Renal cortex interstitium (tissue), 11 donors: Measurements from ENCODE around the gene ROR2. TPM values are rescaled to one million over a fixed set of nuclear protein-coding genes. Genes with fewer than 3 reads are reported as not detected.
"Not testable (repeated sequence)": the region's sequence is repeated elsewhere in the genome, so short reads cannot be mapped to it uniquely, and the experiment has no call there.

ENCODE experiments used
- DNase-seq, 11 donors: peaks; one replicate each; pipeline ENCODE4 v3.0.0-alpha.2; 2013; ENCODE audit warnings: low read depth in 9 of 11, low spot score in 4 of 11; ENCODE audit errors: extremely low read depth in 1 of 11
- polyA plus RNA-seq, 3 donors: library from polyadenylated mRNA; unstranded; fragments of 120-200 nt; gene quantifications; one replicate each; pipeline ENCODE4 v1.2.1, GENCODE V29; 2013; ENCODE audit not compliant: insufficient read length in 3 of 3

ROR2 gene
- polyA plus RNA-seq, 3 donors, result 17.4 to 20.5 (median 20.0) TPM

GRCh38 chr9:91798273-91799112, 151.5 kb downstream of the ROR2 start:
- DNase-seq, result not testable (repeated sequence)

DNA sequence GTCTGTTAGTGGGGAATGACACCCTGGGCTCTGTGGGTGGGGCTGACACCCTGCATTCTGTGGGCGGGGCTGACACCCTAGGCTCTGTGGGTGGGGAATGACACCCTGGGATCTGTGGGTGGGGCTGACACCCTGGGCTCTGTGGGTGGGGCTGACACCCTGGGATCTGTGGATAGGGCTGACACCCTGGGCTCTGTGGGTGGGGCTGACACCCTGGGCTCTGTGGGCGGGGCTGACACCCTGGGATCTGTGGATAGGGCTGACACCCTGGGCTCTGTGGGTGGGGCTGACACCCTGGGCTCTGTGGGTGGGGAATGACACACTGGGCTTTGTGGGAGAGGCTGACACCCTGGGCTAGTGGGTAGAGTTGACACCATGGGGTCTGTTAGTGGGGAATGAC, 152.5 kb downstream of the ROR2 start:
- DNase-seq, result not testable (repeated sequence)

DNA sequence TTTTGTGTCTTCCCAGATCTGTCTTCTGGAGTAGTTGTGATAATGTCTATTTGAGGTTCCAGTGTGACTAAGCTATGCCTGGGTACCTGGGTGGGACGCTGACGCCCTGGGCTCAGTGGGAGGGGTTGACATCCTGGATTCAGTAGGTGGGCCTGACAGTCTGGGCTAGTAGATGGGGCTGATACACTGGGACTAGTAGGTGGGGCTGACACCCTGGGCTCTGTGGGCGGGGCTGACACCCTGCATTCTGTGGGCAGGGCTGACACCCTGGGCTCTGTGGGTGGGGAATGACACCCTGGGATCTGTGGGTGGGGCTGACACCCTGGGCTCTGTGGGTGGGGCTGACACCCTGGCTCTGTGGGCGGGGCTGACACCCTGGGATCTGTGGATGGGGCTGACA, 153.5 kb downstream of the ROR2 start:
- DNase-seq, result not testable (repeated sequence)

DNA sequence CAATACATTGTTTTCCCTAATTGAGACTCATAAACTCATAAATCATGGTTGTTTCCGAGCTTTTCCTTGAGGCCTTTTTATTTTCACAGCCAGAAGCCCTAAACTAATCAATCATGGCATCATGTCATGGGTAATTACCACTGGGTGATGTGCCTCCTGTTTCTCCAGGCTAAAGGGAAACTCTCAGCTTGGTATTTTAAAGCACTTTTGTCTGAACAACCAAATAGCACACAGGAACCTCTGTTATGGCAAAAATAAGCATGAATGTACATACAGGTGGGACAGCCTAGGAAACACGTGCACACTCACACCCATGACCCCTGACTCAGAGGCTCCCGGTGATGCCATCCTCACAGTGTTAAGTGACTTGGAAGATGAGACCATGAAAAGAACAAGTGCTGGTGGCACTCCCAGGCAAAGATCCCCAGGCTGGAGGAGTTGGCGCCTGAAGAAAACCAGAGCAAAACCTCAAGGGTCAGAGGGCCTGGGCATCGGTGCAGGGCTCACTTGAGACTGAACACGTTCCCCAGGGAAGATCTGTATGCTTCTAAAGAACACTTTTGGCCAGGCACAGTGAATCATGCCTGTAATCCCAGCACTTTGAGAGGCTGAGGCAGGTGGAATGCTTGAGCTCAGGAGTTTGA, 154.3 kb downstream of the ROR2 start:
- DNase-seq, result no peak

GRCh38 chr9:91793371-91793770, 156.7 kb downstream of the ROR2 start:
- DNase-seq, result not testable (repeated sequence)

DNA sequence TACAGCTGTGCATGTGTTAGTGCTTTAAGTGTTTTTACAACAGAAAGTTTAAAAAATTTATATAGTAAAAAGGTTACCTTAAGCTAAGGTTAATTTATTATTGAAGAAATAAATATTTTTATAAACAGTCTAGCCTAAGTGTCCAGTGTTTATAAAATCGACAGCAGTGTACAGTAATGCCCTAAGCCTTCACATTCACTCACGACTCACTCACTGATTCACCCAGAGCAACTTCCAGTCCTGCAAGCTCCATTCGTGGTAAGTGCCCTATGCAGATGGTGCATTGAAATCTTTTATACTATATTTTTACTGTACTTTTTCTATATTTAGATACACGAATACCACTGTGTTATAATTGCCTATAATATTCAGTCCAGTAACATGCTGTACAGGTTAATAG, 159.1 kb downstream of the ROR2 start:
- no peak for DNase-seq

GRCh38 chr9:91789941-91790340, 160.1 kb downstream of the ROR2 start:
- no peak for DNase-seq

DNA sequence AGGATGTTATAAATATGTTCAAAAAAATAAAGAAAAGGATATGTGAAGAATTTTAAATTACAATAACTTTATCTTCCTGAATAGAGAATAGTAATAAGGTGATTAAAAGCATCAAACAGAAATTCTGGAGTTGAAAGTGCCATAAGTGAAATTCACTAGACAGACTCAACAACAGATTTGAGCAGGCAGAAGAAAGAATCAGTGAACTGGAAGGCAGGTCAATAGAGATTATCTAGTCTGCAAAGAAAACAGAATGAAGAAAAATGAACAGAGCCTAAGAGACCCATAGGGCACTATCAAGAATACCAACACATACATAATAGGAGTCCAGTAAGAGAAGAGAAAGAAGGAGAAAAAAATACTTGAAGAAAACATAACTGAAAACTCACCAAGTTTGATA, 162.1 kb downstream of the ROR2 start:
- DNase-seq, result no peak

- no peak for DNase-seq
Observed at GRCh38 chr9:91786132-91786896, 163.7 kb downstream of the ROR2 start.

DNA sequence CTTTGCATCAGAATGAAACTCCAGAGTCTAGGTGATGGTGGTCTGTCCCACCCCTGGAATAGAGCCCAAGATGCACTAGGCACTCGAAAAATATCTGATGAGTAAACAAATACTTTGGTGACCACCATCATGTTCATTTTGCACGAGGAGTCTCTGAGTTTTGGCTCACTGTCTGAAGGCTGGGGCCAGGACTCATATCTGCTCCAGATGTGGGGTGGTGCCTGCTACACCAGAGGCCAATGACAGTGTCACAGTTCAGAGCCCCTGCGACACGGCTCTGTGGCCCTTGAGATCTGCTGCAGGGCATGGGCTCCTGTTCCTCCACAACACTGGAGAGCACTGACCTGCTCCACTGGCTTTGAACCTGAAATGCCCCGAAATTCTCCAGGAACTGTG, 164.6 kb downstream of the ROR2 start:
- DNase-seq, result no peak

- no peak for DNase-seq
Observed at GRCh38 chr9:91784673-91785446, 165.2 kb downstream of the ROR2 start.

GRCh38 chr9:91783876-91784672, 166.0 kb downstream of the ROR2 start:
- no peak for DNase-seq

DNA sequence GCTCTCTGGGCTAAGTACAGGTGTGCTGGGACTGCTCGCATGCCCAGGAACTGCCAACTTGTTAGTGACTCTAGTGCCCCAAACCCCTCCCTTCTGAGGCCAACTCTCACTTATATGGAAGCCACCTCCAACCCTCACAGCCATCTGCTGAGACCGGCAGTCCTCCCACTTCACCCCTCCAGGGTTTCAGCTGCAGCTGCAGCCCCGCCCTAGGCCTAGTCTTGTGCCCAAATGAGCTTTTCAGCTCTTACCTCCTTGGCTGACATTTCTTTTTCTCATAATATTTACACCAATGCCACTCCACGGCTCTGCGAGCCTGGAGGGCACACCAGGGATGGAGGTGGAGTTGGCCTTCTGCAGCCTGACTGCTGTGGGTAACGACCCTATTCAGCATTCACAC, 166.6 kb downstream of the ROR2 start:
- DNase-seq, result no peak

GRCh38 chr9:91782708-91783214, 167.3 kb downstream of the ROR2 start:
- DNase-seq, result no peak

DNA sequence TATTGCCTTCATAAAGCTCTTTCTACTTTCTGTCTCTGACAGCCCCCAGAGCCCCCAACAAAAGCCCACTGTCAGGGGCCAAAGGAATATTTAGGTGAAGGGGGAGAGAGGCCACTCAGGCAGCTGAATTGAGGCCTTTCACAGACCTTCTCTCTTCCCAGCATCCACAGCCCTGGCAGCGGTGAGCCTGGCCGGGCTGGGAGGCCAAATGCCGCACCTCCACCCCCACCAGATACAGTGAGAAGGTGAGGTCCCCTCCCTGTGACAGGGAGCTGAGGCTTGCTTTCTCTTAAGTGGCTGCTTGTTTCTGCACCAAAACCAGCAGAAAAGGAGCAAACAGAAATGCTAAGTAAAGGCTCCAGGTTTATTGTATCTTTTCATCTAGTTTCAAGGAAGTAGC, 168.1 kb downstream of the ROR2 start:
- DNase-seq, result no peak

- DNase-seq, result no peak
Observed at GRCh38 chr9:91781116-91781515, 168.9 kb downstream of the ROR2 start.

- DNase-seq, result no peak
Observed at GRCh38 chr9:91778031-91778430, 172.0 kb downstream of the ROR2 start.

- DNase-seq, result no peak
Observed at GRCh38 chr9:91777292-91777830, 172.7 kb downstream of the ROR2 start.
